Adrenal gland (tissue), 12 donors: Measurements from ENCODE around the gene SLC2A13. TPM values are rescaled to one million over a fixed set of nuclear protein-coding genes. Genes with fewer than 3 reads are reported as not detected.
"Not testable (repeated sequence)": the region's sequence is repeated elsewhere in the genome, so short reads cannot be mapped to it uniquely, and the experiment has no call there.

ENCODE experiments used
- DNase-seq, 7 donors: peaks; one replicate each; pipeline ENCODE4 v3.0.0-alpha.2; 2019 to 2020
- H3K27ac ChIP-seq, 5 donors: fragments of 200-600 bp; sonication (generic) in 4 of 5; 1 replicate in 3 of 5; 2 replicates in 2 of 5; pipeline versions ENCODE4 v1.5.1 to v1.8.0; 2016 to 2020; ENCODE audit warnings: mild to moderate bottlenecking in 1 of 5
- H3K27me3 ChIP-seq: fragments of 200-600 bp; 2 replicates; pipeline ENCODE4 v1.8.0; 2021
- H3K36me3 ChIP-seq, 2 donors: fragments of 200-600 bp; replicated peaks in 1 of 2; 1 replicate in 1 of 2; 2 replicates in 1 of 2; pipeline versions ENCODE4 v1.5.1 to v1.8.0; 2018 to 2022
- H3K4me1 ChIP-seq, 2 donors: fragments of 200-600 bp; replicated peaks in 1 of 2; 1 replicate in 1 of 2; 2 replicates in 1 of 2; pipeline versions ENCODE4 v1.5.1 to v1.8.0; 2018 to 2021
- H3K4me3 ChIP-seq, 4 donors: fragments of 200-600 bp; sonication (generic) in 3 of 4; one replicate each; pipeline ENCODE4 v1.5.1; 2016 to 2018
- H3K9me3 ChIP-seq, 3 donors: fragments of 200-600 bp; sonication (generic) in 1 of 3; replicated peaks in 1 of 3; 1 replicate in 2 of 3; 2 replicates in 1 of 3; pipeline versions ENCODE4 v1.5.1 to v1.8.0; 2016 to 2021
- CTCF ChIP-seq, 6 experiments: fragments of 450-650 bp in 4 of 6; fragments of 200-600 bp in 2 of 6; sonication (generic) in 1 of 6; IDR thresholded peaks; 1 replicate in 5 of 6; 2 replicates in 1 of 6; pipeline versions ENCODE4 v1.5.1 to v1.8.0; 2016 to 2021; ENCODE audit warnings: antibody characterized with exemption in 6 of 6, mild to moderate bottlenecking in 2 of 6, moderate library complexity in 1 of 6
- POLR2A ChIP-seq, 2 donors: fragments of 450-650 bp; IDR thresholded peaks; one replicate each; pipeline ENCODE4 v1.6.1; 2017; ENCODE audit warnings: antibody characterized with exemption in 2 of 2, mild to moderate bottlenecking in 2 of 2, moderate library complexity in 1 of 2
- WGBS, 4 donors: extraction: QIAGEN DNeasy Blood & Tissue Kit in 2 of 4; methylation state at CpG; one replicate each; pipeline versions ENCODE4 v1.1.5 to v1.1.7; 2013 to 2017; 5-methylcytosine and 5-hydroxymethylcytosine counted together
- intact Hi-C, 2 donors: fragments of 100-400 bp; cut with DNase I; formaldehyde crosslinking; loops; one replicate each; pipeline versions ENCODE4 v1.14.1 to v1.15.0; 2022 to 2023
- polyA plus RNA-seq, 3 donors: library from polyadenylated mRNA; stranded (reverse); fragments of 200-250 nt in 2 of 3; fragments of 350-450 nt in 1 of 3; fragmentation: Illumina TruSeq in 1 of 3; extraction: RNeasy Lipid Tissue Mini Kit (QIAGEN cat#74804) in 1 of 3; gene quantifications; one replicate each; pipeline ENCODE4 v1.2.3, GENCODE V29; 2013 to 2014
- total RNA-seq, 9 donors: library from RNA; depleted of rRNA in 4 of 9; stranded (reverse); fragments of >200 nt in 4 of 9; fragments of 120-200 nt in 1 of 9; fragmentation: NEBNext Ultra II Directional in 1 of 9; extraction: Animal tissue kit (Norgen Biotek cat#: 25700) in 1 of 9; gene quantifications; one replicate each; pipeline versions ENCODE4 v1.1.0 to v1.2.4, GENCODE V29; 2013 to 2023
- donor health status: healthy with polysubstance abuse.
- donor health status: Bipolar disorder and iron deficiency.
- donor health status: DM: yes; HTN: yes; CAD: no.
- donor health status: DM: no; HTN: no; CAD: no.
- donor health status: DM: no; HTN: no; CAD: no.
- donor health status: DM: yes; HTN: yes; CAD: no.

Gene SLC2A13
- total and polyA plus RNA-seq, 12 donors: 3.5 to 49.1 (median 27.0) TPM

- intact Hi-C loops: loop anchor here (5.0 to 10.0 kb wide), 2 partner anchors 228 to 231 kb away; no protein-coding TSS in a partner anchor
- Histone ChIP-seq H3K4me1 (no peaks in the 10 kb centered on the region), H3K27me3 (no peaks in the 10 kb centered on the region), H3K36me3 (peaks cover 0 to 5% of the 10 kb centered on the region in 2 donors), H3K4me3 (no peak overlapping the region), H3K27ac (no peak overlapping the region), H3K9me3 (no peaks in the 10 kb centered on the region)
- no peak for DNase-seq
- WGBS, 4 donors: 95 to 99% (median 97%) methylated on average over 2 of the region's 2 CpGs
- TF ChIP-seq CTCF (IDR thresholded peaks at IDR 0.05): no peak
- TF ChIP-seq POLR2A (IDR thresholded peaks at IDR 0.05): no peak
Observed at GRCh38 chr12:39763890-39764169, 342.1 kb downstream of the SLC2A13 start.

GRCh38 chr12:39763071-39763889 is 342.6 kb downstream of the SLC2A13 start:
- 90 to 95% (median 92%) methylated on average over 6 of the region's 6 CpGs for WGBS, 4 donors
- peaks cover 0 to 5% of the 10 kb centered on the region in 2 donors for H3K36me3 ChIP-seq
- H3K4me1 ChIP-seq: no peaks in the 10 kb centered on the region
- DNase-seq: no peak
- H3K27me3 ChIP-seq: no peaks in the 10 kb centered on the region
- intact Hi-C loops: loop anchor here (5.0 to 10.0 kb wide), 2 partner anchors 229 to 232 kb away; no protein-coding TSS in a partner anchor
- no peak overlapping the region for H3K4me3 ChIP-seq
- no peaks in the 10 kb centered on the region for H3K9me3 ChIP-seq
- no peak overlapping the region for H3K27ac ChIP-seq
- no peak for TF ChIP-seq CTCF (IDR thresholded peaks at IDR 0.05)
- TF ChIP-seq POLR2A (IDR thresholded peaks at IDR 0.05): no peak

- no peak overlapping the region for H3K4me3 ChIP-seq
- no peak overlapping the region for H3K27ac ChIP-seq
- H3K36me3 ChIP-seq: no peaks in the 10 kb centered on the region
- intact Hi-C loops: no loop called here
- 91 to 95% (median 94%) methylated on average over 2 of the region's 2 CpGs for WGBS, 4 donors
- TF ChIP-seq CTCF (IDR thresholded peaks at IDR 0.05): no peak
- no peak for TF ChIP-seq POLR2A (IDR thresholded peaks at IDR 0.05)
- DNase-seq: no peak
- H3K9me3 ChIP-seq: no peaks in the 10 kb centered on the region
- no peaks in the 10 kb centered on the region for H3K4me1 ChIP-seq
- H3K27me3 ChIP-seq: no peaks in the 10 kb centered on the region
Observed at GRCh38 chr12:39755478-39755877, 350.4 kb downstream of the SLC2A13 start.

GRCh38 chr12:39752482-39753137 is 353.3 kb downstream of the SLC2A13 start:
- no peaks in the 10 kb centered on the region for H3K4me1 ChIP-seq
- DNase-seq: no peak
- TF ChIP-seq POLR2A (IDR thresholded peaks at IDR 0.05) (no peak), CTCF (IDR thresholded peaks at IDR 0.05) (no peak)

GRCh38 chr12:39746151-39746550 is 359.7 kb downstream of the SLC2A13 start:
- WGBS, 4 donors: 76 to 91% (median 87%) methylated on average over 4 to 6 of the region's 6 CpGs
- H3K27me3 ChIP-seq, H3K27ac ChIP-seq, H3K4me1 ChIP-seq, H3K4me3 ChIP-seq, intact Hi-C loops, DNase-seq, H3K36me3 ChIP-seq, H3K9me3 ChIP-seq: not testable (repeated sequence)

More at GRCh38 chr12:39752482-39753137, 353.3 kb downstream of the SLC2A13 start:
- Histone ChIP-seq H3K36me3 (no peaks in the 10 kb centered on the region), H3K27ac (no peak overlapping the region), H3K9me3 (no peaks in the 10 kb centered on the region), H3K4me3 (no peak overlapping the region), H3K27me3 (no peaks in the 10 kb centered on the region)
- intact Hi-C loops: no loop called here
- 84 to 91% (median 86%) methylated on average over 6 of the region's 6 CpGs for WGBS, 4 donors
